GM12874 (cell line): Measurements from ENCODE around the gene TBC1D10A.

ENCODE experiments used
- TF ChIP-seq, protein P1 (sequence below): IDR thresholded peaks from 2 replicates; pipeline ENCODE4 v1.5.1; 2011; ENCODE audit warnings: low read depth, mild to moderate bottlenecking, control low read depth, low read length, moderate library complexity; ENCODE audit not compliant: insufficient read depth

TBC1D10A gene

DNA sequence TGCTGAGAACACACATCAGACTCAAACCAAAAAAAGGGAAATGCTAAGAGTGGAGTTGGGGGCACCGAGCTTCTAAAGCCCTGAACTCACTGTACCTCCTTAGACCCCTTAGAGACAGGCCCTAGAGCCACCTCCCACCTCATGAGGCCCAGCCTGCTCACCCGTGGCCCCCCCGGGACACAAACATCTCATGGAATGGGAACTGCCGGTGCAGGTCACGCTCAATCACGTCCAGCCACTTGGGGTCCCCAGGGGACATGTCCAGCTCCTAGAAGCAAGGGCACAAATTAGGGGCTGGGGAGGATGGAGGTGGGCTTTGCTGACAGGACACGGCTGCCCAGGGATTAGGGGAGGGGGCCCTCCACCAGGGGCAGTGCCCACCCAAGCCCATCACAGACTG, 31.2 kb downstream of the TBC1D10A start:
- TF ChIP-seq, protein P1, sequence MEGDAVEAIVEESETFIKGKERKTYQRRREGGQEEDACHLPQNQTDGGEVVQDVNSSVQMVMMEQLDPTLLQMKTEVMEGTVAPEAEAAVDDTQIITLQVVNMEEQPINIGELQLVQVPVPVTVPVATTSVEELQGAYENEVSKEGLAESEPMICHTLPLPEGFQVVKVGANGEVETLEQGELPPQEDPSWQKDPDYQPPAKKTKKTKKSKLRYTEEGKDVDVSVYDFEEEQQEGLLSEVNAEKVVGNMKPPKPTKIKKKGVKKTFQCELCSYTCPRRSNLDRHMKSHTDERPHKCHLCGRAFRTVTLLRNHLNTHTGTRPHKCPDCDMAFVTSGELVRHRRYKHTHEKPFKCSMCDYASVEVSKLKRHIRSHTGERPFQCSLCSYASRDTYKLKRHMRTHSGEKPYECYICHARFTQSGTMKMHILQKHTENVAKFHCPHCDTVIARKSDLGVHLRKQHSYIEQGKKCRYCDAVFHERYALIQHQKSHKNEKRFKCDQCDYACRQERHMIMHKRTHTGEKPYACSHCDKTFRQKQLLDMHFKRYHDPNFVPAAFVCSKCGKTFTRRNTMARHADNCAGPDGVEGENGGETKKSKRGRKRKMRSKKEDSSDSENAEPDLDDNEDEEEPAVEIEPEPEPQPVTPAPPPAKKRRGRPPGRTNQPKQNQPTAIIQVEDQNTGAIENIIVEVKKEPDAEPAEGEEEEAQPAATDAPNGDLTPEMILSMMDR, result no peak

DNA sequence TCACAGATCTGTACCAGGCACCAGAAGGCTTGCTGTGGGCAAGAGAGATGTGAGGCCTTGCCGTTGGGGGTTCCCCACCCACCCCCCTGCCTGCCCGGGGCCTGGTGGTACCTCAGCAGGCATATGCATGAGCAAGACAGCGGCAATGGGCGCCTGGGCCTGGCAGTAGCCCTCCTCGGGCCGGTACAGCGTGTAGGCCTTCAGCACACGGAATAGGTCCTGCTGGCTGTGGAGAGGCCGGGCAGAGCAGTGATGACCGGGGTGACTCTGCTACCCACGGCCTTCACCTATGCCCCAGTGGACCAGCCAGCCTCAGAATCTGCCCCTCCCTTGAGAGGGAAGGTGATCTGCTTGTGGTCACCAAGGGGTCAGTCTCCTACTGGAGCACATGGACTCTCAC, 31.9 kb downstream of the TBC1D10A start:
- TF ChIP-seq, protein P1, result no peak

DNA sequence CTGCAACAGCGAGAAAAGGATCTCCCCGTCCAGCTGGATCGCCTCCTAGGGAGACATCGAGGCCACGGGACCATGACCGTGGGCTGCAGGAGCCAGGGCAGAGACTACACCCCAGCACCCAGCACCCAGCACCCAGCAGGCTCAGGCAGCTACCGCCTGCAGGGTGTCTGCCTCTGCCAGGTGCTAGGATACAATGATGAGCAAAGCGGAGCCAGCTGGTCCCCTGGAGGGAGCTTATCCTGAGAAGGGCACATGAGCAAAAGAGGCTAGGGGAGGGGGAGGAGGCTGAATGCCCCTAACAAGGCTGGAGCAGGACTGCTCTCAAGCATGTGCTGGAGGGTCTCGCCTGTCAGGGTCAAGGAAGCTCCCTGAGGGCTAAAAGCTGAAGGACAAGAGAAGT, 32.7 kb downstream of the TBC1D10A start:
- TF ChIP-seq, protein P1, result no peak

DNA sequence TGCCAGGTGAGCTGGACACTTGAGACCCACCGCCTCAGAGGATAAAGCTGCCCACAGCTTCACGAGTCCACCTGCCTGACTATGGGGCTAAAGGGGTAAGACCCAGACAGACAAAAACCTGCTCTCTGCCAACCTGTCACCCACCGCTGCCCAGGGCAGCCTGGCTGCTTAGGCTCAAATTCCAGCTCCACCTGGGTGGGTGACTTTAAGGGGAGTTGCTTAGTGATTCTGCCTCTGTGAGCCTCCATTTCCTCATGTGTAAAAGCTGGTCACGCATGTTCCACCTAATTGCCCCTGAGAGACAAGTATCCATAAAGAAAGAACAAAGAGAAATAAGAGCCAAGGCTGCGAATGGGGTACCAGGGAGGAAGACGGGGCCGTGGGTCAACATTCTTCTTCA, 33.7 kb downstream of the TBC1D10A start:
- TF ChIP-seq, protein P1, result no peak

DNA sequence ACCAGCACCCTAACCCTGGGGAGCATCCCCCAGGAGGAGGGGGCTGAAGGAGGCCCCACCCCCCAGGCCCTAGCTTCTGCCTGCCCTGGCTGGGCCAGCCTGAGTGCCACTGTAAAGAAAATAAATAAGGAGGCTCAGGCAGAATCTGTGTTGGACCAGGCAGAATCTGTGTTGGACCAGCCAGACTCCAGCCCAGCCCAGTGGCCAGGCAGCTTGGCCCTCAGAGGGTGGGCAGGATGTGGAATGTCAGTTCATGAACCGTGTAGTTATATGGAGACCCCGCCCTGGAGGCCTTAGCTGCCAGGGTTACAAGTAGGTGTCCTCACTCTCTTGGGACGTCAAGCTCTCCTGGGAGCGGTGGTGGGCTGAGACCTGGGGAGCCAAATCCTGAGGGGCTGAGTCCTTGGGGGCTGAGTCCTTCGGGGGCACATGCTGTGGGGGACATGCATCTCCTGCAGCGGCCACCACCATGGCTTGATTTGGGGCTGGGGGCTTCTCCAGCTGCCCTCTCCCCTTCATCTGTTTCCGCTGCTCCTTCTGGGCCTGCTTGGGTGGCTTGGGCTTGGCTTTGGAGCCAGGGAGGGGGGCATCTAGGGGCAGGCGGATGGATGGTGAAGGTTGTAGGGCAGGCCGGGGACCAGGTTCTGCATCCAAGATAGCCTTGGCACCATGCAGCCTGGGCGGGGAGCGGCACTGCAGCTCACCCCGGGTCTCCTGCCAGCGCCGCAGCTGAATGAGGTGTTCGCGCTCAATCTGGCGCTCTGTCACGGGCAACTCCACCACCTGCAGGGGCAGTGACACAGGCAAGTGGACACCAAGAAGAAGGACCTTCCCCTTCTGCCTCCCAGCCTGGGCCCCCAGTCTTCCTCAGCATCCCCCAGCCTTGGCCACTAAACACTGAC, 34.4 kb downstream of the TBC1D10A start:
- TF ChIP-seq, protein P1, result no peak

DNA sequence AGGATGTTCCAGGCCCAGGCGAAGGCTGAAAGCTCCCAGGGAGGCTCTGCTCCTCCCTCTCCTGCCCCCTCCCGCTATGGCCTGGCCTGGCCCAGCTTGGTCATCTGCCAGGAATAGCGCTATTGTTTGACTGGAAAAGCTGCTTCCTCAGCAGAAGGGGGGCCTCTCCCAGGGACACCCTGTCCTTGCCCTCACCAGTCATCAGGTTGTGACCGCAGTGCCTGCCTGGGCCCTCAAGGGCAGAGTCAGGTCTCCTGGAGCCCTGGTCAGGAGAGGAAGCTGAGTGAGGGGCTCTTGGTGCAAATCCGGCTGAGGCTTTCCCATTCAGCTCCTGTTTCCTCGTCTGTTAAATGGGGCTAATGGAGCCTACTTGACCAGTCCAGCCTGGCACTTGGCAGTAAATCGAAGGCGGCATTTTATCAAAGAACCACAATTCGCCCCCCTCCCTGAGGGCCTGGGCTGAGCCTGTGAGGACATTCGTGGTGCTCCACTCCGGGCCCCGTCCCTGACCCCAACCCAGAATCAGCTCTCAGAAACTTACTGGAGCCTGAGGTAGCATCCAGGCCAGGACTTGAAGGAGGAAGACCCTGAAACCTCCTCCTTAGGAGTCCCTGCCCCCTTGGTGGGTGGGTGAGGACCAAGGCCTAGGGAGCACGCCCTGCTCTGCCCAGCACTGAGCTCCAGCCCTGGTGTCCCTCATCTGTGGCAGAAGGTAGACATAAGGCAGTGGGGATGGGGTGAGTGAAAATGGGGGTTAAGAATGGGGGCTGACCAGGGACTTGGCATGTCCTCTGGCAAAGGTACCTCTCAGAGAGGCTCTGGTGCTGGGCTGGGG, 35.5 kb downstream of the TBC1D10A start:
- TF ChIP-seq, protein P1, result no peak

DNA sequence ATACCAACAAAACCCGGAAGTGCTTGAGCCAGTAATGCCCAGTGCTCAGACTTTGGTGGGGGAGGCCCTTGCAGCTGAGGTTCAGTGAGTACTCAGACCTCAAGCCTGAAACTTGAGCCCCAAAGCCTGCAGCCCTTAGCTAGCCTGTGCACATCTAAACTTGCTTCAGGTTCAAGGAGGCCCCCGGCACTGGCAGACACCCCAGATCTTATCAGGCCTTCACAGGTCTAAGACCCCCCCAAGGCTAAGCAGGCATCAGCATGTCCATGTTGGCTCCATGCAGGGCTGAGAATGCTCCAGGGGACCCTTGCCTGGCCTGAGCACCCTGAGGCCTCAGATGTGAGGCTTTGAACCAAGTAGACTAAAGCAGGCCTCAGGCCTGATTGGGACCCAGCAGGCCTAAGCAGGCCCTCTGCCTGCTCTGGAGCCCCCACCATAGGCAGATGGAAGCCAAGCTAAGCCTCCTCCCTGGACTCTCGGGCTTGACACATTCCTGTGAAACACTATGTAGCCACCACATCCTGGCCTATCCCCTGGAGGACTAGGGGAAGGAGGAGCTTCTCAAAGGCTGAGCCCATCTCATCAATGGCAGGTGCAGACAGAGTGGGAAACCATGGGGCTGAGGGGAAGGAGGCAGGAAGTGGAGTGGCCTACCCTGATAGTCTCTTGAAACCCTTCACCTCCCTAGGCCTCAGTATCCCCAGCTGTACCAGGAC, 36.2 kb downstream of the TBC1D10A start:
- TF ChIP-seq, protein P1, result no peak
